ENCODE data around the gene HPSE2. TPM values are rescaled to one million over a fixed set of nuclear protein-coding genes. Genes with fewer than 3 reads are reported as not detected.

Gene HPSE2
- total and polyA plus RNA-seq, 7 experiments from 2014 or later = not detected

DNA sequence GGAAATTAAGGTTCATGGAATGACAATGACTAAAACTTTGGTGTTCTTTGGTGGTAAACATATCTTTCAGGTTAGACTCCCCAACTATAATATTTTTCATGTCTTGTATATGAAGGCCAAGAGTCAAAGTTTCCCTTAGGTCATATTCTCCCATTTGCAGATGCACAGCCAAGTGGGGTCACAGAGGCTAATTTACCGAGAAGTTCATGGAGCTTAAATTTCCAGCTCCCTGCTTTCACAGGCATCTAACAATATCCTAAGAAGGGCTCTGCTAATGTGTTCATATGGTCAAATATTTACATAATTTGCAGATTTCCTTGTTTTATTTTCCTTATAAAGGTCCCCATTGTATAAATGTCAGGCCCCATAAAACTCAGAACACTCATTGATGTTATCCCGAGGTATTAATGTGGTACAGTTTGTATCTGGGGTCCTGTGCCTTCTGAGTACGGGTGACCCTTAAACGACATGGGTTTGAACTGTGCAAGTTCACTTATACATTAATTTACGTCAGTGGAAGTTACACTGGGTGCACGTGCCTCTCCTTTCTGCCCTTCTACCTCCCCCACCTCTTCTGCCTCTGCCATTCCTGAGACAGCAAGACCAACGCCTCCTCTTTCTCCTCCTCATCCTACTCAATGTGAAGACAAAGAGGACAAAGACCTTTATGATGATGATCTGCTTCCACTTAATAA is 603.0 kb downstream of the HPSE2 start:
- Histone ChIP-seq H3K9me3 (ENCODE audit: control insufficient read depth in 2 of 3, low read length in 3 of 3) (no peaks in the 10 kb centered on the region), H3K4me3 (ENCODE audit: low read length) (no peak overlapping the region), H3K27me3 (ENCODE audit: control insufficient read depth in 2 of 2, insufficient read depth in 2 of 2, low read length in 2 of 2) (no peaks in the 10 kb centered on the region), H3K36me3 (ENCODE audit: control insufficient read depth in 2 of 3, insufficient read depth in 3 of 3, low read length in 3 of 3) (no peaks in the 10 kb centered on the region), H3K4me1 (ENCODE audit: control insufficient read depth in 2 of 2, insufficient read depth in 2 of 2, low read length in 2 of 2) (no peaks in the 10 kb centered on the region), H3K27ac (ENCODE audit: low read depth, low read length) (no peak overlapping the region)
- Mint-ChIP-seq H3K36me3 (no peaks in the 10 kb centered on the region), H3K27me3 (peaks cover 0 to 24% (median 19%) of the 10 kb centered on the region in 5 donors), H3K4me1 (peaks cover 0 to 2% (median 0%) of the 10 kb centered on the region in 7 donors), H3K27ac (no peak overlapping the region), H3K9me3 (peaks cover 0 to 7% (median 0%) of the 10 kb centered on the region in 11 donors), H3K4me3 (no peak overlapping the region)
- ATAC-seq (no peak), DNase-seq (no peak)
- POLR2A ChIA-PET = no interaction called here
- intact Hi-C loops (cut with micrococcal nuclease) = no loop called here
- CTCF ChIA-PET = no interaction called here

GRCh38 chr10:98628206-98628605 is 607.4 kb downstream of the HPSE2 start:
- H3K27ac Mint-ChIP-seq = no peak overlapping the region
- no peak overlapping the region for H3K4me3 Mint-ChIP-seq
- H3K9me3 Mint-ChIP-seq = peaks cover 0 to 7% (median 0%) of the 10 kb centered on the region in 11 donors
- Histone ChIP-seq H3K27me3 (ENCODE audit: control insufficient read depth in 2 of 2, insufficient read depth in 2 of 2, low read length in 2 of 2) (no peaks in the 10 kb centered on the region), H3K27ac (ENCODE audit: low read depth, low read length) (no peak overlapping the region), H3K4me3 (ENCODE audit: low read length) (no peak overlapping the region), H3K36me3 (ENCODE audit: control insufficient read depth in 2 of 3, insufficient read depth in 3 of 3, low read length in 3 of 3) (no peaks in the 10 kb centered on the region), H3K9me3 (ENCODE audit: control insufficient read depth in 2 of 3, low read length in 3 of 3) (no peaks in the 10 kb centered on the region), H3K4me1 (ENCODE audit: control insufficient read depth in 2 of 2, insufficient read depth in 2 of 2, low read length in 2 of 2) (no peaks in the 10 kb centered on the region)
- H3K4me1 Mint-ChIP-seq = peaks cover 0 to 2% (median 0%) of the 10 kb centered on the region in 7 donors
- H3K36me3 Mint-ChIP-seq = no peaks in the 10 kb centered on the region
- CTCF ChIA-PET = no interaction called here
- POLR2A ChIA-PET = interaction anchor here (0.7 kb wide), 1 partner anchor 13 kb away, joined by 3 read pairs; no protein-coding TSS in a partner anchor
- no peak for DNase-seq
- no peak for ATAC-seq
- intact Hi-C loops (cut with micrococcal nuclease) = no loop called here
- peaks cover 0 to 11% (median 6%) of the 10 kb centered on the region in 5 donors for H3K27me3 Mint-ChIP-seq

- Histone ChIP-seq H3K4me1 (ENCODE audit: control insufficient read depth in 2 of 2, insufficient read depth in 2 of 2, low read length in 2 of 2) (no peaks in the 10 kb centered on the region), H3K4me3 (ENCODE audit: low read length) (no peak overlapping the region), H3K27me3 (ENCODE audit: control insufficient read depth in 2 of 2, insufficient read depth in 2 of 2, low read length in 2 of 2) (no peaks in the 10 kb centered on the region), H3K9me3 (ENCODE audit: control insufficient read depth in 2 of 3, low read length in 3 of 3) (no peaks in the 10 kb centered on the region), H3K27ac (ENCODE audit: low read depth, low read length) (no peak overlapping the region), H3K36me3 (ENCODE audit: control insufficient read depth in 2 of 3, insufficient read depth in 3 of 3, low read length in 3 of 3) (no peaks in the 10 kb centered on the region)
- CTCF ChIA-PET = no interaction called here
- intact Hi-C loops (cut with micrococcal nuclease) = no loop called here
- ATAC-seq (no peak), DNase-seq (no peak)
- Mint-ChIP-seq H3K4me3 (no peak overlapping the region), H3K4me1 (peaks cover 0 to 2% (median 0%) of the 10 kb centered on the region in 7 donors), H3K27me3 (peaks cover 0 to 10% (median 6%) of the 10 kb centered on the region in 5 donors), H3K9me3 (peaks cover 0 to 7% (median 0%) of the 10 kb centered on the region in 11 donors), H3K36me3 (no peaks in the 10 kb centered on the region), H3K27ac (no peak overlapping the region)
- POLR2A ChIA-PET = interaction anchor here (0.7 kb wide), 1 partner anchor 13 kb away, joined by 3 read pairs; no protein-coding TSS in a partner anchor
Measured at GRCh38 chr10:98627711-98628110, 607.9 kb downstream of the HPSE2 start.

DNA sequence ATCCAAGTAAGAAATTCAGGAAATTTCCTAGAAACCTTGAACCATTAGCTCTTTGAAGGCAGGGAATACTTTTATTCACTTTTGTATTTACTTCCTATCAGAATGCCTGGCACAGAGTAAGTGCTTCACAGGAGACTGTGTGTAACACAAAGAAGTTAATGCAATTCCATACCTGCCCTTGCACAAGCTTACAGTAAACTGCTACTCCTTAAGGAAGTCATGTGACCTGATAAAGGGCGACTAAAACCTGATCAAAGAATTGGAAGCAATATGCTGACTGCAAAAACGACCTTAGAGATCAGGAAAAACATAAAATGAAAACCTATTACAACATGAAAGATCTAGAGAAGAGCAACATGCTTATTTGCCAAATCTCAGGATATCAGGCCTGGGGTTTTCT is 610.7 kb downstream of the HPSE2 start:
- peaks cover 0 to 10% (median 6%) of the 10 kb centered on the region in 5 donors for H3K27me3 Mint-ChIP-seq
- Histone ChIP-seq H3K27ac (ENCODE audit: low read depth, low read length) (no peak overlapping the region), H3K27me3 (ENCODE audit: control insufficient read depth in 2 of 2, insufficient read depth in 2 of 2, low read length in 2 of 2) (no peaks in the 10 kb centered on the region), H3K36me3 (ENCODE audit: control insufficient read depth in 2 of 3, insufficient read depth in 3 of 3, low read length in 3 of 3) (no peaks in the 10 kb centered on the region), H3K4me3 (ENCODE audit: low read length) (no peak overlapping the region), H3K9me3 (ENCODE audit: control insufficient read depth in 2 of 3, low read length in 3 of 3) (no peaks in the 10 kb centered on the region), H3K4me1 (ENCODE audit: control insufficient read depth in 2 of 2, insufficient read depth in 2 of 2, low read length in 2 of 2) (no peaks in the 10 kb centered on the region)
- H3K4me3 Mint-ChIP-seq = no peak overlapping the region
- intact Hi-C loops (cut with micrococcal nuclease) = no loop called here
- DNase-seq (no peak), ATAC-seq (no peak)
- ChIA-PET CTCF (no interaction called here), POLR2A (no interaction called here)
- H3K36me3 Mint-ChIP-seq = no peaks in the 10 kb centered on the region
- H3K9me3 Mint-ChIP-seq = peaks cover 0 to 2% (median 0%) of the 10 kb centered on the region in 11 donors
- H3K4me1 Mint-ChIP-seq = peaks cover 0 to 2% (median 0%) of the 10 kb centered on the region in 7 donors
- H3K27ac Mint-ChIP-seq = no peak overlapping the region

GRCh38 chr10:98623176-98623575 is 612.5 kb downstream of the HPSE2 start:
- H3K9me3 Mint-ChIP-seq = peaks cover 0 to 2% (median 0%) of the 10 kb centered on the region in 11 donors
- Histone ChIP-seq H3K36me3 (ENCODE audit: control insufficient read depth in 2 of 3, insufficient read depth in 3 of 3, low read length in 3 of 3) (no peaks in the 10 kb centered on the region), H3K27ac (ENCODE audit: low read depth, low read length) (no peak overlapping the region), H3K4me3 (ENCODE audit: low read length) (no peak overlapping the region), H3K27me3 (ENCODE audit: control insufficient read depth in 2 of 2, insufficient read depth in 2 of 2, low read length in 2 of 2) (no peaks in the 10 kb centered on the region), H3K4me1 (ENCODE audit: control insufficient read depth in 2 of 2, insufficient read depth in 2 of 2, low read length in 2 of 2) (no peaks in the 10 kb centered on the region), H3K9me3 (ENCODE audit: control insufficient read depth in 2 of 3, low read length in 3 of 3) (no peaks in the 10 kb centered on the region)
- DNase-seq (no peak), ATAC-seq (no peak)
- H3K4me3 Mint-ChIP-seq = no peak overlapping the region
- H3K36me3 Mint-ChIP-seq = no peaks in the 10 kb centered on the region
- ChIA-PET CTCF (no interaction called here), POLR2A (no interaction called here)
- H3K27ac Mint-ChIP-seq = no peak overlapping the region
- peaks cover 0 to 9% (median 4%) of the 10 kb centered on the region in 5 donors for H3K27me3 Mint-ChIP-seq
- intact Hi-C loops (cut with micrococcal nuclease) = no loop called here
- no peaks in the 10 kb centered on the region for H3K4me1 Mint-ChIP-seq

GRCh38 chr10:98621630-98622029 is 614.0 kb downstream of the HPSE2 start:
- H3K9me3 Mint-ChIP-seq = peaks cover 0 to 2% (median 0%) of the 10 kb centered on the region in 11 donors
- no peaks in the 10 kb centered on the region for H3K4me1 Mint-ChIP-seq
- no peak overlapping the region for H3K27ac Mint-ChIP-seq
- no peak overlapping the region for H3K4me3 ChIP-seq (ENCODE audit: low read length)
- ChIA-PET CTCF (no interaction called here), POLR2A (no interaction called here)
- intact Hi-C loops (cut with micrococcal nuclease) = no loop called here
- ATAC-seq (no peak), DNase-seq (no peak)
- H3K4me1 ChIP-seq (ENCODE audit: control insufficient read depth in 2 of 2, insufficient read depth in 2 of 2, low read length in 2 of 2) = no peaks in the 10 kb centered on the region
- no peaks in the 10 kb centered on the region for H3K36me3 Mint-ChIP-seq
- no peaks in the 10 kb centered on the region for H3K9me3 ChIP-seq (ENCODE audit: control insufficient read depth in 2 of 3, low read length in 3 of 3)
- peaks cover 0 to 6% (median 3%) of the 10 kb centered on the region in 5 donors for H3K27me3 Mint-ChIP-seq
- no peaks in the 10 kb centered on the region for H3K36me3 ChIP-seq (ENCODE audit: control insufficient read depth in 2 of 3, insufficient read depth in 3 of 3, low read length in 3 of 3)
- no peak overlapping the region for H3K4me3 Mint-ChIP-seq
- H3K27me3 ChIP-seq (ENCODE audit: control insufficient read depth in 2 of 2, insufficient read depth in 2 of 2, low read length in 2 of 2) = no peaks in the 10 kb centered on the region
- H3K27ac ChIP-seq (ENCODE audit: low read depth, low read length) = no peak overlapping the region

DNA sequence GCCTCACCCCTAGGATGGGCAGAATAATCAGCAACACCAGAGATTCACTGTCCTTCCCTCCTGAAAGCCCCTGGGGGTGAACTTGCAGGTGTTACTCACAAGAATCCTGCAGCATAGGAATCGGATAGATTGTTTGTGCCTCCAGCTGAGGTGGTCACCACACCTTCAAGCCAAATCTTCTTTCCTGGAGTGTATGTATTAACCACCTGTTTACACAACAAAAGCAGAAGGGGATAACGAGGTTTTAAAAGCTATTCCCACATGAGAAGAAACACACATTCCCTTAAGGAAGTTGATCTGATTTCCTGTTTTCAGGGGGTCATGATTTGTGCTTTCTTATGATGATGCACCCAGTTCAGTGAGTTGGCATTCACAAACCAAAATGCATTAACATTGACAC is 615.1 kb downstream of the HPSE2 start:
- H3K4me1 Mint-ChIP-seq = no peaks in the 10 kb centered on the region
- DNase-seq = no peak
- no peak overlapping the region for H3K27ac ChIP-seq (ENCODE audit: low read depth, low read length)
- no peaks in the 10 kb centered on the region for H3K9me3 ChIP-seq (ENCODE audit: control insufficient read depth in 2 of 3, low read length in 3 of 3)
- ChIA-PET CTCF (no interaction called here), POLR2A (no interaction called here)
- H3K27ac Mint-ChIP-seq = no peak overlapping the region
- H3K4me1 ChIP-seq (ENCODE audit: control insufficient read depth in 2 of 2, insufficient read depth in 2 of 2, low read length in 2 of 2) = no peaks in the 10 kb centered on the region
- intact Hi-C loops (cut with micrococcal nuclease) = no loop called here
- H3K9me3 Mint-ChIP-seq = peaks cover 0 to 2% (median 0%) of the 10 kb centered on the region in 11 donors
- H3K36me3 ChIP-seq (ENCODE audit: control insufficient read depth in 2 of 3, insufficient read depth in 3 of 3, low read length in 3 of 3) = no peaks in the 10 kb centered on the region
- no peaks in the 10 kb centered on the region for H3K36me3 Mint-ChIP-seq
- no peak overlapping the region for H3K4me3 Mint-ChIP-seq
- ATAC-seq = no peak
- no peaks in the 10 kb centered on the region for H3K27me3 ChIP-seq (ENCODE audit: control insufficient read depth in 2 of 2, insufficient read depth in 2 of 2, low read length in 2 of 2)
- no peak overlapping the region for H3K4me3 ChIP-seq (ENCODE audit: low read length)
- peaks cover 0 to 6% (median 3%) of the 10 kb centered on the region in 5 donors for H3K27me3 Mint-ChIP-seq
